Measurements from ENCODE around the gene ERC1.

- no peak for TF ChIP-seq CTCF (conservative IDR thresholded peaks at IDR 0.05 in 1 of 2, IDR thresholded peaks at IDR 0.05 in 1 of 2; ENCODE audit: low read depth in 1 of 2, low read length in 2 of 2)
- TF ChIP-seq EZH2 (IDR thresholded peaks at IDR 0.05; ENCODE audit: low read length, missing control alignments): no peak
Measured at GRCh38 chr12:1186298-1186697, 195.3 kb downstream of the ERC1 start.
